ENCODE results near the gene SH3GL1. TPM values are rescaled to one million over a fixed set of nuclear protein-coding genes. Genes with fewer than 3 reads are reported as not detected.

Gene SH3GL1
- total and polyA plus RNA-seq, 10 donors: 26.1 to 77.4 (median 42.1) TPM

GRCh38 chr19:4318460-4318859 is 81.9 kb downstream of the SH3GL1 start:
- 90 to 96% (median 93%) methylated on average over 7 of the region's 7 CpGs for WGBS, 5 donors
- no peak for TF ChIP-seq POLR2A (IDR thresholded peaks at IDR 0.05)
- no peak for TF ChIP-seq POLR2AphosphoS5 (IDR thresholded peaks at IDR 0.05)
- TF ChIP-seq, protein P1, sequence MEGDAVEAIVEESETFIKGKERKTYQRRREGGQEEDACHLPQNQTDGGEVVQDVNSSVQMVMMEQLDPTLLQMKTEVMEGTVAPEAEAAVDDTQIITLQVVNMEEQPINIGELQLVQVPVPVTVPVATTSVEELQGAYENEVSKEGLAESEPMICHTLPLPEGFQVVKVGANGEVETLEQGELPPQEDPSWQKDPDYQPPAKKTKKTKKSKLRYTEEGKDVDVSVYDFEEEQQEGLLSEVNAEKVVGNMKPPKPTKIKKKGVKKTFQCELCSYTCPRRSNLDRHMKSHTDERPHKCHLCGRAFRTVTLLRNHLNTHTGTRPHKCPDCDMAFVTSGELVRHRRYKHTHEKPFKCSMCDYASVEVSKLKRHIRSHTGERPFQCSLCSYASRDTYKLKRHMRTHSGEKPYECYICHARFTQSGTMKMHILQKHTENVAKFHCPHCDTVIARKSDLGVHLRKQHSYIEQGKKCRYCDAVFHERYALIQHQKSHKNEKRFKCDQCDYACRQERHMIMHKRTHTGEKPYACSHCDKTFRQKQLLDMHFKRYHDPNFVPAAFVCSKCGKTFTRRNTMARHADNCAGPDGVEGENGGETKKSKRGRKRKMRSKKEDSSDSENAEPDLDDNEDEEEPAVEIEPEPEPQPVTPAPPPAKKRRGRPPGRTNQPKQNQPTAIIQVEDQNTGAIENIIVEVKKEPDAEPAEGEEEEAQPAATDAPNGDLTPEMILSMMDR (IDR thresholded peaks at IDR 0.05 in 8 of 11, conservative IDR thresholded peaks at IDR 0.05 in 3 of 11): no peak
- no peak for DNase-seq
- no peaks in the 10 kb centered on the region for H3K36me3 ChIP-seq
- H3K4me3 ChIP-seq: no peak overlapping the region
- peaks cover 0 to 27% (median 0%) of the 10 kb centered on the region in 7 donors for H3K27me3 ChIP-seq (replicated peaks in 1 of 7)
- peaks cover 0 to 36% (median 3%) of the 10 kb centered on the region in 8 donors for H3K9me3 ChIP-seq
- peaks cover 0 to 14% (median 3%) of the 10 kb centered on the region in 6 donors for H3K4me1 ChIP-seq
- intact Hi-C loops (cut with DNase I; ENCODE audit: low total_unique reads): no loop called here
- H3K27ac ChIP-seq: no peak overlapping the region

DNA sequence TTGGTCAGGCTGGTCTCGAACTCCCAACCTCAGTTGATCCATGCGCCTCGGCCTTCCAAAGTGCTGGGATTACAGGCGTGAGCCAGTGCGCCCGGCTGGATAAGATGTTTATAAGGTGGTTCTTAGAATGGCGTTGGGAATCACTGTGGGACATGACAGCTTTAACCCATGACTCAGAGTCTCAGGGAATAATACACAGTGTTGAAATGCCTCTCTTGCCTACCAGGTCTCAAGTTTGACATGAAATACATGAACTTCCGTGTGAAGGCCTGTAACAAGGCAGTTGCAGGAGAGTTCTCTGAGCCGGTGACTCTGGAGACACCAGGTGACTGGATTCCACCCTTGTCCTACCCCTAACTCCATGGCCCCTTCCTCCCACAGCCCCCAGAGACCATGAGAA is 83.4 kb downstream of the SH3GL1 start:
- Histone ChIP-seq H3K27ac (no peak overlapping the region), H3K36me3 (no peaks in the 10 kb centered on the region), H3K4me1 (peaks cover 0 to 14% (median 3%) of the 10 kb centered on the region in 6 donors), H3K27me3 (replicated peaks in 1 of 7) (peaks cover 0 to 35% (median 0%) of the 10 kb centered on the region in 7 donors), H3K9me3 (peaks cover 0 to 26% (median 0%) of the 10 kb centered on the region in 8 donors), H3K4me3 (no peak overlapping the region)
- 86 to 94% (median 89%) methylated on average over 7 to 9 of the region's 9 CpGs for WGBS, 5 donors
- intact Hi-C loops (cut with DNase I; ENCODE audit: low total_unique reads): no loop called here
- TF ChIP-seq, protein P1 (IDR thresholded peaks at IDR 0.05 in 8 of 11, conservative IDR thresholded peaks at IDR 0.05 in 3 of 11): no peak
- no peak for TF ChIP-seq POLR2AphosphoS5 (IDR thresholded peaks at IDR 0.05)
- TF ChIP-seq POLR2A (IDR thresholded peaks at IDR 0.05): no peak
- no peak for DNase-seq

GRCh38 chr19:4313847-4314490 is 86.4 kb downstream of the SH3GL1 start:
- 47 to 65% (median 55%) methylated on average over 12 of the region's 12 CpGs for WGBS, 5 donors
- TF ChIP-seq POLR2A (IDR thresholded peaks at IDR 0.05): no peak
- TF ChIP-seq, protein P1 (IDR thresholded peaks at IDR 0.05 in 8 of 11, conservative IDR thresholded peaks at IDR 0.05 in 3 of 11): no peak
- TF ChIP-seq POLR2AphosphoS5 (IDR thresholded peaks at IDR 0.05): no peak
- intact Hi-C loops (cut with DNase I; ENCODE audit: low total_unique reads): no loop called here
- no peaks in the 10 kb centered on the region for H3K36me3 ChIP-seq
- no peak for DNase-seq
- H3K9me3 ChIP-seq: peaks cover 0 to under 1% (median 0%) of the 10 kb centered on the region in 8 donors
- H3K4me3 ChIP-seq: peak overlapping the region in 1 of 8 donors; percentile 24
- peaks cover 0 to 14% (median 3%) of the 10 kb centered on the region in 6 donors for H3K4me1 ChIP-seq
- H3K27me3 ChIP-seq (replicated peaks in 1 of 7): peaks cover 0 to 35% (median 0%) of the 10 kb centered on the region in 7 donors
- peak overlapping the region in 4 of 8 donors; percentile 12 to 61 (median 38) for H3K27ac ChIP-seq

Small RNA genes lying within 50 kb of the gene (microRNA-seq; reads per million reads assigned to microRNA genes)
- gene MIR4746: 0.28 to 2.5 (median 1.8) reads per million in 3 donors

Small RNA genes lying within 50 kb of the gene (small RNA-seq; reads per million reads assigned to genes)
- gene MIR4746: 0 reads per million in 4 donors

Other genes with a start within 250 kb of the SH3GL1 start
- 1 to 10 TPM in 1 of 7 donors, under 1 TPM in 2, not detected in 4; 0.19 to 1.1 (median 0.37) TPM for gene CREB3L3, start 246.9 kb downstream of the SH3GL1 start, total RNA-seq
- under 1 TPM in 1 of 3 donors, not detected in 2; 0.07 TPM for gene CREB3L3, start 246.9 kb downstream of the SH3GL1 start, polyA plus RNA-seq
- gene SIRT6, start 218.0 kb downstream of the SH3GL1 start, total RNA-seq: 10 to 100 TPM; 15.9 to 39.8 (median 27.7) TPM
- 10 to 100 TPM; 23.1 to 37.5 (median 35.6) TPM for gene SIRT6, start 218.0 kb downstream of the SH3GL1 start, polyA plus RNA-seq
- gene ANKRD24, start 217.9 kb downstream of the SH3GL1 start, total RNA-seq: 1 to 10 TPM in 3 of 7 donors, under 1 TPM in 4; 0.67 to 2.2 (median 0.97) TPM
- 1 to 10 TPM in 1 of 3 donors, under 1 TPM in 2; 0.70 to 1.4 (median 0.80) TPM for gene ANKRD24, start 217.9 kb downstream of the SH3GL1 start, polyA plus RNA-seq
- 10 to 100 TPM; 16.2 to 60.6 (median 38.1) TPM for gene EBI3, start 171.0 kb downstream of the SH3GL1 start, total RNA-seq
- 10 to 100 TPM; 15.0 to 32.9 (median 27.5) TPM for gene EBI3, start 171.0 kb downstream of the SH3GL1 start, polyA plus RNA-seq
- 10 to 100 TPM; 17.4 to 23.3 (median 21.2) TPM for gene YJU2, start 153.5 kb downstream of the SH3GL1 start, total RNA-seq
- 10 to 100 TPM; 27.0 to 34.0 (median 27.5) TPM for gene YJU2, start 153.5 kb downstream of the SH3GL1 start, polyA plus RNA-seq
- gene SHD, start 121.3 kb downstream of the SH3GL1 start, total RNA-seq: 1 to 10 TPM in 2 of 7 donors, not detected in 5; 1.2 to 3.9 TPM
- under 1 TPM in 2 of 3 donors, not detected in 1; 0.05 to 0.41 TPM for gene SHD, start 121.3 kb downstream of the SH3GL1 start, polyA plus RNA-seq
- gene TMIGD2, start 98.2 kb downstream of the SH3GL1 start, total RNA-seq: 1 to 10 TPM; 1.6 to 5.0 (median 3.8) TPM
- 1 to 10 TPM; 3.1 to 6.1 (median 4.5) TPM for gene TMIGD2, start 98.2 kb downstream of the SH3GL1 start, polyA plus RNA-seq
- gene FSD1, start 95.9 kb downstream of the SH3GL1 start, total RNA-seq: 1 to 10 TPM in 6 of 7 donors, under 1 TPM in 1; 0.80 to 6.6 (median 2.0) TPM
- 1 to 10 TPM; 2.3 to 3.0 (median 2.5) TPM for gene FSD1, start 95.9 kb downstream of the SH3GL1 start, polyA plus RNA-seq
- 1 to 10 TPM in 4 of 7 donors, under 1 TPM in 2, not detected in 1; 0.79 to 5.1 (median 1.6) TPM for gene STAP2, start 61.7 kb downstream of the SH3GL1 start, total RNA-seq
- 1 to 10 TPM; 2.1 to 2.9 (median 2.5) TPM for gene STAP2, start 61.7 kb downstream of the SH3GL1 start, polyA plus RNA-seq
- gene MPND, start 57.0 kb downstream of the SH3GL1 start, total RNA-seq: 10 to 100 TPM in 4 of 7 donors, 1 to 10 TPM in 3; 6.4 to 24.2 (median 13.8) TPM
- gene MPND, start 57.0 kb downstream of the SH3GL1 start, polyA plus RNA-seq: 10 to 100 TPM; 17.1 to 24.0 (median 17.9) TPM
- gene CHAF1A, start 2.1 kb upstream of the SH3GL1 start, total RNA-seq: 10 to 100 TPM in 5 of 7 donors, 1 to 10 TPM in 2; 9.4 to 17.9 (median 10.6) TPM
- 1 to 10 TPM; 3.8 to 7.4 (median 5.7) TPM for gene CHAF1A, start 2.1 kb upstream of the SH3GL1 start, polyA plus RNA-seq
- gene UBXN6, start 57.2 kb upstream of the SH3GL1 start, total RNA-seq: 100 to 1,000 TPM in 2 of 7 donors, 10 to 100 TPM in 5; 72.3 to 132 (median 89.8) TPM
- 100 to 1,000 TPM in 2 of 3 donors, 10 to 100 TPM in 1; 76.4 to 146 (median 123) TPM for gene UBXN6, start 57.2 kb upstream of the SH3GL1 start, polyA plus RNA-seq
- 10 to 100 TPM; 23.2 to 39.7 (median 29.4) TPM for gene HDGFL2, start 71.8 kb upstream of the SH3GL1 start, total RNA-seq
- 100 to 1,000 TPM in 1 of 3 donors, 10 to 100 TPM in 2; 25.3 to 136 (median 26.0) TPM for gene HDGFL2, start 71.8 kb upstream of the SH3GL1 start, polyA plus RNA-seq
- 10 to 100 TPM in 1 of 7 donors, 1 to 10 TPM in 5, under 1 TPM in 1; 0.85 to 10.2 (median 4.5) TPM for gene PLIN4, start 117.9 kb upstream of the SH3GL1 start, total RNA-seq
- 1 to 10 TPM in 1 of 3 donors, under 1 TPM in 2; 0.27 to 1.2 (median 0.52) TPM for gene PLIN4, start 117.9 kb upstream of the SH3GL1 start, polyA plus RNA-seq
- 10 to 100 TPM in 4 of 7 donors, 1 to 10 TPM in 3; 2.4 to 18.4 (median 15.1) TPM for gene PLIN5, start 134.7 kb upstream of the SH3GL1 start, total RNA-seq
- gene PLIN5, start 134.7 kb upstream of the SH3GL1 start, polyA plus RNA-seq: 1 to 10 TPM in 2 of 3 donors, under 1 TPM in 1; 0.82 to 2.2 (median 2.1) TPM
- 10 to 100 TPM in 6 of 7 donors, 1 to 10 TPM in 1; 9.6 to 54.0 (median 15.8) TPM for gene LRG1, start 139.5 kb upstream of the SH3GL1 start, total RNA-seq
- 1 to 10 TPM; 1.7 to 5.6 (median 2.3) TPM for gene LRG1, start 139.5 kb upstream of the SH3GL1 start, polyA plus RNA-seq
- 10 to 100 TPM; 20.7 to 85.0 (median 55.6) TPM for gene SEMA6B, start 159.1 kb upstream of the SH3GL1 start, total RNA-seq
- 10 to 100 TPM in 2 of 3 donors, 1 to 10 TPM in 1; 5.5 to 24.6 (median 11.2) TPM for gene SEMA6B, start 159.1 kb upstream of the SH3GL1 start, polyA plus RNA-seq
- 10 to 100 TPM; 21.6 to 39.8 (median 27.5) TPM for gene TNFAIP8L1, start 239.0 kb upstream of the SH3GL1 start, total RNA-seq
- 10 to 100 TPM; 12.5 to 36.7 (median 13.8) TPM for gene TNFAIP8L1, start 239.0 kb upstream of the SH3GL1 start, polyA plus RNA-seq

All from spleen (tissue), 11 donors.